GM12878 (cell line): ENCODE results near the gene ZNF25.

Experiments
- ASH2L ChIP-seq: fragments of 300-600, 200-600 bp; sonication (generic); IDR thresholded peaks from 2 replicates; pipeline ENCODE4 v1.6.1; 2017; ENCODE audit warnings: low read depth, mild to moderate bottlenecking, borderline replicate concordance
- ETV6 ChIP-seq, 2 experiments: fragments of 450-650 bp in 1 of 2; IDR thresholded peaks in 1 of 2; conservative IDR thresholded peaks in 1 of 2; 2 replicates each; pipeline ENCODE4 v1.6.1; 2014; ENCODE audit warnings: antibody characterized with exemption in 1 of 2, borderline replicate concordance in 1 of 2, low read depth in 1 of 2, mild to moderate bottlenecking in 1 of 2, moderate library complexity in 1 of 2
- RAD21 ChIP-seq: IDR thresholded peaks from 2 replicates; pipeline ENCODE4 v1.6.1; 2011; ENCODE audit warnings: mild to moderate bottlenecking, low read depth, low read length, moderate library complexity; ENCODE audit not compliant: insufficient read depth
- TF ChIP-seq, protein P1 (sequence below), 3 experiments: IDR thresholded peaks in 2 of 3; conservative IDR thresholded peaks in 1 of 3; 2 replicates each; pipeline ENCODE4 v1.5.1; 2011; ENCODE audit warnings: low read depth in 3 of 3, low read length in 3 of 3, mild to moderate bottlenecking in 3 of 3, control low read depth in 2 of 3, moderate library complexity in 2 of 3, inconsistent platforms in 1 of 3, mixed read lengths in 1 of 3; ENCODE audit not compliant: control insufficient read depth in 2 of 3, insufficient read depth in 1 of 3; ENCODE audit errors: extremely low read depth in 1 of 3
- TF ChIP-seq, protein P2 (sequence below): fragments of 450-650 bp; formaldehyde crosslinking; IDR thresholded peaks from 2 replicates; pipeline ENCODE4 v1.4.0; 2020; ENCODE audit warnings: mild to moderate bottlenecking, moderate library complexity
- TF ChIP-seq, protein P3 (sequence below): IDR thresholded peaks from 2 replicates; pipeline ENCODE4 v1.6.1; 2012; ENCODE audit warnings: mild to moderate bottlenecking, low read depth, low read length

- TF ChIP-seq RAD21 (no peak), ETV6 (conservative IDR thresholded peaks at IDR 0.05 in 1 of 2, IDR thresholded peaks at IDR 0.05 in 1 of 2; ENCODE audit: borderline replicate concordance in 1 of 2, low read depth in 1 of 2) (no peak), ASH2L (no peak)
- TF ChIP-seq, protein P1, sequence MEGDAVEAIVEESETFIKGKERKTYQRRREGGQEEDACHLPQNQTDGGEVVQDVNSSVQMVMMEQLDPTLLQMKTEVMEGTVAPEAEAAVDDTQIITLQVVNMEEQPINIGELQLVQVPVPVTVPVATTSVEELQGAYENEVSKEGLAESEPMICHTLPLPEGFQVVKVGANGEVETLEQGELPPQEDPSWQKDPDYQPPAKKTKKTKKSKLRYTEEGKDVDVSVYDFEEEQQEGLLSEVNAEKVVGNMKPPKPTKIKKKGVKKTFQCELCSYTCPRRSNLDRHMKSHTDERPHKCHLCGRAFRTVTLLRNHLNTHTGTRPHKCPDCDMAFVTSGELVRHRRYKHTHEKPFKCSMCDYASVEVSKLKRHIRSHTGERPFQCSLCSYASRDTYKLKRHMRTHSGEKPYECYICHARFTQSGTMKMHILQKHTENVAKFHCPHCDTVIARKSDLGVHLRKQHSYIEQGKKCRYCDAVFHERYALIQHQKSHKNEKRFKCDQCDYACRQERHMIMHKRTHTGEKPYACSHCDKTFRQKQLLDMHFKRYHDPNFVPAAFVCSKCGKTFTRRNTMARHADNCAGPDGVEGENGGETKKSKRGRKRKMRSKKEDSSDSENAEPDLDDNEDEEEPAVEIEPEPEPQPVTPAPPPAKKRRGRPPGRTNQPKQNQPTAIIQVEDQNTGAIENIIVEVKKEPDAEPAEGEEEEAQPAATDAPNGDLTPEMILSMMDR (IDR thresholded peaks at IDR 0.05 in 2 of 3, conservative IDR thresholded peaks at IDR 0.05 in 1 of 3; ENCODE audit: control insufficient read depth in 2 of 3, extremely low read depth in 1 of 3, insufficient read depth in 1 of 3, low read depth in 3 of 3, low read length in 3 of 3): no peak
- TF ChIP-seq, protein P2, sequence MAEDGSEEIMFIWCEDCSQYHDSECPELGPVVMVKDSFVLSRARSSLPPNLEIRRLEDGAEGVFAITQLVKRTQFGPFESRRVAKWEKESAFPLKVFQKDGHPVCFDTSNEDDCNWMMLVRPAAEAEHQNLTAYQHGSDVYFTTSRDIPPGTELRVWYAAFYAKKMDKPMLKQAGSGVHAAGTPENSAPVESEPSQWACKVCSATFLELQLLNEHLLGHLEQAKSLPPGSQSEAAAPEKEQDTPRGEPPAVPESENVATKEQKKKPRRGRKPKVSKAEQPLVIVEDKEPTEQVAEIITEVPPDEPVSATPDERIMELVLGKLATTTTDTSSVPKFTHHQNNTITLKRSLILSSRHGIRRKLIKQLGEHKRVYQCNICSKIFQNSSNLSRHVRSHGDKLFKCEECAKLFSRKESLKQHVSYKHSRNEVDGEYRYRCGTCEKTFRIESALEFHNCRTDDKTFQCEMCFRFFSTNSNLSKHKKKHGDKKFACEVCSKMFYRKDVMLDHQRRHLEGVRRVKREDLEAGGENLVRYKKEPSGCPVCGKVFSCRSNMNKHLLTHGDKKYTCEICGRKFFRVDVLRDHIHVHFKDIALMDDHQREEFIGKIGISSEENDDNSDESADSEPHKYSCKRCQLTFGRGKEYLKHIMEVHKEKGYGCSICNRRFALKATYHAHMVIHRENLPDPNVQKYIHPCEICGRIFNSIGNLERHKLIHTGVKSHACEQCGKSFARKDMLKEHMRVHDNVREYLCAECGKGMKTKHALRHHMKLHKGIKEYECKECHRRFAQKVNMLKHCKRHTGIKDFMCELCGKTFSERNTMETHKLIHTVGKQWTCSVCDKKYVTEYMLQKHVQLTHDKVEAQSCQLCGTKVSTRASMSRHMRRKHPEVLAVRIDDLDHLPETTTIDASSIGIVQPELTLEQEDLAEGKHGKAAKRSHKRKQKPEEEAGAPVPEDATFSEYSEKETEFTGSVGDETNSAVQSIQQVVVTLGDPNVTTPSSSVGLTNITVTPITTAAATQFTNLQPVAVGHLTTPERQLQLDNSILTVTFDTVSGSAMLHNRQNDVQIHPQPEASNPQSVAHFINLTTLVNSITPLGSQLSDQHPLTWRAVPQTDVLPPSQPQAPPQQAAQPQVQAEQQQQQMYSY: no peak
- TF ChIP-seq, protein P3, sequence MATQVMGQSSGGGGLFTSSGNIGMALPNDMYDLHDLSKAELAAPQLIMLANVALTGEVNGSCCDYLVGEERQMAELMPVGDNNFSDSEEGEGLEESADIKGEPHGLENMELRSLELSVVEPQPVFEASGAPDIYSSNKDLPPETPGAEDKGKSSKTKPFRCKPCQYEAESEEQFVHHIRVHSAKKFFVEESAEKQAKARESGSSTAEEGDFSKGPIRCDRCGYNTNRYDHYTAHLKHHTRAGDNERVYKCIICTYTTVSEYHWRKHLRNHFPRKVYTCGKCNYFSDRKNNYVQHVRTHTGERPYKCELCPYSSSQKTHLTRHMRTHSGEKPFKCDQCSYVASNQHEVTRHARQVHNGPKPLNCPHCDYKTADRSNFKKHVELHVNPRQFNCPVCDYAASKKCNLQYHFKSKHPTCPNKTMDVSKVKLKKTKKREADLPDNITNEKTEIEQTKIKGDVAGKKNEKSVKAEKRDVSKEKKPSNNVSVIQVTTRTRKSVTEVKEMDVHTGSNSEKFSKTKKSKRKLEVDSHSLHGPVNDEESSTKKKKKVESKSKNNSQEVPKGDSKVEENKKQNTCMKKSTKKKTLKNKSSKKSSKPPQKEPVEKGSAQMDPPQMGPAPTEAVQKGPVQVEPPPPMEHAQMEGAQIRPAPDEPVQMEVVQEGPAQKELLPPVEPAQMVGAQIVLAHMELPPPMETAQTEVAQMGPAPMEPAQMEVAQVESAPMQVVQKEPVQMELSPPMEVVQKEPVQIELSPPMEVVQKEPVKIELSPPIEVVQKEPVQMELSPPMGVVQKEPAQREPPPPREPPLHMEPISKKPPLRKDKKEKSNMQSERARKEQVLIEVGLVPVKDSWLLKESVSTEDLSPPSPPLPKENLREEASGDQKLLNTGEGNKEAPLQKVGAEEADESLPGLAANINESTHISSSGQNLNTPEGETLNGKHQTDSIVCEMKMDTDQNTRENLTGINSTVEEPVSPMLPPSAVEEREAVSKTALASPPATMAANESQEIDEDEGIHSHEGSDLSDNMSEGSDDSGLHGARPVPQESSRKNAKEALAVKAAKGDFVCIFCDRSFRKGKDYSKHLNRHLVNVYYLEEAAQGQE: no peak
Measured at GRCh38 chr10:37960591-37961137, 15.8 kb downstream of the ZNF25 start.
